Fibroblast of lung (primary cell): ENCODE results near the gene SCN1B.

Source experiments
- CTCF ChIP-seq, 2 donors: IDR thresholded peaks in 1 of 2; conservative IDR thresholded peaks in 1 of 2; 1 replicate in 1 of 2; 2 replicates in 1 of 2; pipeline ENCODE4 v1.5.1; 2011 to 2012; ENCODE audit warnings: low read length in 2 of 2, control low read depth in 1 of 2, inconsistent platforms in 1 of 2, low read depth in 1 of 2, mild to moderate bottlenecking in 1 of 2
- EZH2 ChIP-seq: IDR thresholded peaks from 2 replicates; pipeline ENCODE4 v1.5.1; 2012; ENCODE audit warnings: low read length, control low read depth, mild to moderate bottlenecking; ENCODE audit errors: missing control alignments

GRCh38 chr19:35048911-35049411 is 18.7 kb downstream of the SCN1B start:
- no peak for TF ChIP-seq CTCF (conservative IDR thresholded peaks at IDR 0.05 in 1 of 2, IDR thresholded peaks at IDR 0.05 in 1 of 2; ENCODE audit: low read depth in 1 of 2, low read length in 2 of 2)
- no peak for TF ChIP-seq EZH2
